PC-3 (cell line): ENCODE measurements around the gene IARS2. TPM values are rescaled to one million over a fixed set of nuclear protein-coding genes. Genes with fewer than 3 reads are reported as not detected.

Experiments used
- microRNA-seq: library from miRNA; unstranded; fragments of <30 nt; microRNA quantifications from one replicate; pipeline ENCODE4 v1.1.0, GENCODE V29; 2020; ENCODE audit not compliant: unreplicated experiment
- total RNA-seq: library from RNA; depleted of rRNA; stranded (reverse); fragments of >200 nt; gene quantifications from 2 replicates; pipeline ENCODE4 v1.2.3, GENCODE V29; 2014; rRNA removed

The IARS2 gene
- total RNA-seq, 1 experiment from 2014 or later = 152 TPM

Small RNAs within 50 kb of the gene (microRNA-seq; reads per million reads assigned to microRNA genes)
- not detected for gene MIR194-1
- 0.75 reads per million for gene MIR215

Other genes with a start within 250 kb of the IARS2 start
- gene SLC30A10, start 165.6 kb upstream of the IARS2 start, total RNA-seq = not detected in 2 replicates
- 186 and 226 TPM in 2 replicates for gene EPRS1, start 47.6 kb upstream of the IARS2 start, total RNA-seq
- 40.7 and 49.7 TPM in 2 replicates for gene BPNT1, start 4.3 kb upstream of the IARS2 start, total RNA-seq
- 16.7 and 19.9 TPM in 2 replicates for gene RAB3GAP2, start 178.3 kb downstream of the IARS2 start, total RNA-seq